ENCODE data around the gene NBEAL1.

- TF ChIP-seq POLR2A (IDR thresholded peaks at IDR 0.05) (no peak), CTCF (IDR thresholded peaks at IDR 0.05) (no peak)
These were observed 28.6 kb downstream of the NBEAL1 start for GRCh38 chr2:203043226-203043625.

Measured in ovary (tissue), 3 donors.